K562 (cell line): Measurements from ENCODE around the gene ZMIZ1. TPM values are rescaled to one million over a fixed set of nuclear protein-coding genes. Genes with fewer than 3 reads are reported as not detected.

ENCODE experiments used
- BCL6 ChIP-seq: fragments of 250-450 bp; sonication (Bioruptor Pico); IDR thresholded peaks from 2 replicates; pipeline ENCODE4 v1.4.0; 2020
- BDP1 ChIP-seq: IDR thresholded peaks from 3 replicates; pipeline ENCODE4 v1.6.1; 2011; ENCODE audit not compliant: insufficient read length, insufficient read depth
- CHD2 ChIP-seq: IDR thresholded peaks from 2 replicates; pipeline ENCODE4 v1.6.1; 2011; ENCODE audit warnings: low read depth, low read length
- FIP1L1 ChIP-seq: fragments of 200-400 bp; formaldehyde crosslinking; IDR thresholded peaks from 2 replicates; pipeline ENCODE4 v1.6.1; 2018; ENCODE audit warnings: mild to moderate bottlenecking, low read depth, low read length; ENCODE audit not compliant: poor library complexity, severe bottlenecking
- MEF2D ChIP-seq: conservative IDR thresholded peaks from 2 replicates; pipeline ENCODE4 v1.6.1; 2016; ENCODE audit warnings: low read depth, missing genetic modification characterization, missing compliant biosample characterization
- MTA2 ChIP-seq: fragments of 450-650 bp; IDR thresholded peaks from 2 replicates; pipeline ENCODE4 v1.6.1; 2016; ENCODE audit warnings: low read depth
- NBN ChIP-seq: fragments of 450-650 bp; IDR thresholded peaks from 2 replicates; pipeline ENCODE4 v1.6.1; 2016; ENCODE audit warnings: low read depth, mild to moderate bottlenecking
- NCOA6 ChIP-seq: fragments of 450-650 bp; IDR thresholded peaks from 2 replicates; pipeline ENCODE4 v1.6.1; 2017; ENCODE audit warnings: mild to moderate bottlenecking
- PTRF ChIP-seq: fragments of 450-650 bp; IDR thresholded peaks from 2 replicates; pipeline ENCODE4 v1.6.1; 2016; ENCODE audit warnings: mild to moderate bottlenecking, missing genetic modification characterization, missing compliant biosample characterization
- YBX1 ChIP-seq: fragments of 450-650 bp; IDR thresholded peaks from 2 replicates; pipeline ENCODE4 v1.7.1; 2016; ENCODE audit warnings: mild to moderate bottlenecking
- ZC3H8 ChIP-seq: fragments of 450-650 bp; IDR thresholded peaks from 2 replicates; pipeline ENCODE4 v1.6.1; 2017
- ZNF57 ChIP-seq: fragments of 450-650 bp; formaldehyde crosslinking; IDR thresholded peaks from 2 replicates; pipeline ENCODE4 v1.4.0; 2020; ENCODE audit warnings: mild to moderate bottlenecking, moderate library complexity
- ZNF830 ChIP-seq: fragments of 250-450 bp; sonication (Bioruptor Pico); IDR thresholded peaks from 2 replicates; pipeline ENCODE4 v1.5.0; 2021; ENCODE audit warnings: mild to moderate bottlenecking
- polyA plus RNA-seq, 8 experiments: library from polyadenylated mRNA; depleted of rRNA in 4 of 8; stranded (reverse) in 5 of 8; unstranded in 3 of 8; fragments of >200 nt; fragmentation: Nextera tagmentation in 2 of 8; fragmentation: Illumina TruSeq in 1 of 8; extraction: Ambion mirVana in 2 of 8; extraction: Trizol in 1 of 8; gene quantifications; 2 replicates each; pipeline versions ENCODE4 v1.2.1 to v1.2.3, GENCODE V29; 2011 to 2014; ENCODE audit warnings: inconsistent platforms in 1 of 8, missing spikeins in 1 of 8
- total RNA-seq, 7 experiments: library from RNA; depleted of rRNA in 6 of 7; stranded (reverse); fragments of >200 nt in 6 of 7; fragmentation: Illumina TruSeq in 2 of 7; extraction: Trizol in 2 of 7; gene quantifications; 2 replicates each; pipeline versions ENCODE4 v1.2.1 to v1.2.3, GENCODE V29; 2011 to 2021; ENCODE audit warnings: low replicate concordance in 1 of 7
- TF ChIP-seq, protein P1 (sequence below): fragments of 450-650 bp; formaldehyde crosslinking; IDR thresholded peaks from 2 replicates; pipeline ENCODE4 v1.4.0; 2020; ENCODE audit warnings: mild to moderate bottlenecking, moderate library complexity
- TF ChIP-seq, protein P2 (sequence below), 3 experiments: IDR thresholded peaks in 2 of 3; conservative IDR thresholded peaks in 1 of 3; 2 replicates each; pipeline ENCODE4 v1.5.1; 2011 to 2012; ENCODE audit warnings: low read length in 3 of 3, mild to moderate bottlenecking in 3 of 3, control low read depth in 2 of 3, improper control_type of control experiment in 1 of 3, inconsistent platforms in 1 of 3, low read depth in 1 of 3, mixed read lengths in 1 of 3, moderate library complexity in 1 of 3; ENCODE audit not compliant: insufficient read depth in 2 of 3
- TF ChIP-seq, protein P3 (sequence below): sonication (generic); formaldehyde crosslinking; IDR thresholded peaks from 2 replicates; pipeline ENCODE4 v1.9.0; 2022; ENCODE audit warnings: mild to moderate bottlenecking, missing genetic modification reagents
- TF ChIP-seq, protein P4 (sequence below): sonication (generic); formaldehyde crosslinking; IDR thresholded peaks from 2 replicates; pipeline ENCODE4 v1.8.1; 2023; ENCODE audit warnings: mild to moderate bottlenecking, missing genetic modification reagents, moderate library complexity
- TF ChIP-seq, protein P5 (sequence below): fragments of 450-650 bp; IDR thresholded peaks from 2 replicates; pipeline ENCODE4 v1.6.1; 2017; ENCODE audit warnings: mild to moderate bottlenecking, moderate library complexity

ZMIZ1 gene
- total and polyA plus RNA-seq, 9 of the 15 experiments (the other 6 are each of a cell fraction or from before 2014, with no cell fraction given) = 1.0 to 37.3 (median 4.3) TPM

- TF ChIP-seq, protein P1, sequence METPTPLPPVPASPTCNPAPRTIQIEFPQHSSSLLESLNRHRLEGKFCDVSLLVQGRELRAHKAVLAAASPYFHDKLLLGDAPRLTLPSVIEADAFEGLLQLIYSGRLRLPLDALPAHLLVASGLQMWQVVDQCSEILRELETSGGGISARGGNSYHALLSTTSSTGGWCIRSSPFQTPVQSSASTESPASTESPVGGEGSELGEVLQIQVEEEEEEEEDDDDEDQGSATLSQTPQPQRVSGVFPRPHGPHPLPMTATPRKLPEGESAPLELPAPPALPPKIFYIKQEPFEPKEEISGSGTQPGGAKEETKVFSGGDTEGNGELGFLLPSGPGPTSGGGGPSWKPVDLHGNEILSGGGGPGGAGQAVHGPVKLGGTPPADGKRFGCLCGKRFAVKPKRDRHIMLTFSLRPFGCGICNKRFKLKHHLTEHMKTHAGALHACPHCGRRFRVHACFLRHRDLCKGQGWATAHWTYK (CRISPR knock-in tag) = peak; percentile 97
- TF ChIP-seq, protein P2, sequence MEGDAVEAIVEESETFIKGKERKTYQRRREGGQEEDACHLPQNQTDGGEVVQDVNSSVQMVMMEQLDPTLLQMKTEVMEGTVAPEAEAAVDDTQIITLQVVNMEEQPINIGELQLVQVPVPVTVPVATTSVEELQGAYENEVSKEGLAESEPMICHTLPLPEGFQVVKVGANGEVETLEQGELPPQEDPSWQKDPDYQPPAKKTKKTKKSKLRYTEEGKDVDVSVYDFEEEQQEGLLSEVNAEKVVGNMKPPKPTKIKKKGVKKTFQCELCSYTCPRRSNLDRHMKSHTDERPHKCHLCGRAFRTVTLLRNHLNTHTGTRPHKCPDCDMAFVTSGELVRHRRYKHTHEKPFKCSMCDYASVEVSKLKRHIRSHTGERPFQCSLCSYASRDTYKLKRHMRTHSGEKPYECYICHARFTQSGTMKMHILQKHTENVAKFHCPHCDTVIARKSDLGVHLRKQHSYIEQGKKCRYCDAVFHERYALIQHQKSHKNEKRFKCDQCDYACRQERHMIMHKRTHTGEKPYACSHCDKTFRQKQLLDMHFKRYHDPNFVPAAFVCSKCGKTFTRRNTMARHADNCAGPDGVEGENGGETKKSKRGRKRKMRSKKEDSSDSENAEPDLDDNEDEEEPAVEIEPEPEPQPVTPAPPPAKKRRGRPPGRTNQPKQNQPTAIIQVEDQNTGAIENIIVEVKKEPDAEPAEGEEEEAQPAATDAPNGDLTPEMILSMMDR (IDR thresholded peaks at IDR 0.05 in 2 of 3, conservative IDR thresholded peaks at IDR 0.05 in 1 of 3; ENCODE audit: insufficient read depth in 2 of 3, low read depth in 1 of 3, low read length in 3 of 3) = no peak
- TF ChIP-seq ZNF57 (CRISPR knock-in tag) = no peak
- 0 out of 2 replicates have a peak, but pooled peaks have one; percentile 16 for TF ChIP-seq PTRF
- TF ChIP-seq FIP1L1 = no peak
- no peak for TF ChIP-seq NCOA6
- TF ChIP-seq BCL6 (CRISPR knock-in tag) = no peak
- TF ChIP-seq NBN = no peak
- no peak for TF ChIP-seq CHD2
- no peak for TF ChIP-seq MEF2D (tag)
- TF ChIP-seq, protein P3, sequence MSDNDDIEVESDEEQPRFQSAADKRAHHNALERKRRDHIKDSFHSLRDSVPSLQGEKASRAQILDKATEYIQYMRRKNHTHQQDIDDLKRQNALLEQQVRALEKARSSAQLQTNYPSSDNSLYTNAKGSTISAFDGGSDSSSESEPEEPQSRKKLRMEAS (CRISPR knock-in tag) = no peak; the same call in 1 of the 2 replicates
- TF ChIP-seq, protein P4, sequence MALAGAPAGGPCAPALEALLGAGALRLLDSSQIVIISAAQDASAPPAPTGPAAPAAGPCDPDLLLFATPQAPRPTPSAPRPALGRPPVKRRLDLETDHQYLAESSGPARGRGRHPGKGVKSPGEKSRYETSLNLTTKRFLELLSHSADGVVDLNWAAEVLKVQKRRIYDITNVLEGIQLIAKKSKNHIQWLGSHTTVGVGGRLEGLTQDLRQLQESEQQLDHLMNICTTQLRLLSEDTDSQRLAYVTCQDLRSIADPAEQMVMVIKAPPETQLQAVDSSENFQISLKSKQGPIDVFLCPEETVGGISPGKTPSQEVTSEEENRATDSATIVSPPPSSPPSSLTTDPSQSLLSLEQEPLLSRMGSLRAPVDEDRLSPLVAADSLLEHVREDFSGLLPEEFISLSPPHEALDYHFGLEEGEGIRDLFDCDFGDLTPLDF = no peak
- TF ChIP-seq, protein P5, sequence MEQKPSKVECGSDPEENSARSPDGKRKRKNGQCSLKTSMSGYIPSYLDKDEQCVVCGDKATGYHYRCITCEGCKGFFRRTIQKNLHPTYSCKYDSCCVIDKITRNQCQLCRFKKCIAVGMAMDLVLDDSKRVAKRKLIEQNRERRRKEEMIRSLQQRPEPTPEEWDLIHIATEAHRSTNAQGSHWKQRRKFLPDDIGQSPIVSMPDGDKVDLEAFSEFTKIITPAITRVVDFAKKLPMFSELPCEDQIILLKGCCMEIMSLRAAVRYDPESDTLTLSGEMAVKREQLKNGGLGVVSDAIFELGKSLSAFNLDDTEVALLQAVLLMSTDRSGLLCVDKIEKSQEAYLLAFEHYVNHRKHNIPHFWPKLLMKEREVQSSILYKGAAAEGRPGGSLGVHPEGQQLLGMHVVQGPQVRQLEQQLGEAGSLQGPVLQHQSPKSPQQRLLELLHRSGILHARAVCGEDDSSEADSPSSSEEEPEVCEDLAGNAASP = no peak
- no peak for TF ChIP-seq BDP1
- no peak for TF ChIP-seq ZNF830
- no peak for TF ChIP-seq MTA2
- TF ChIP-seq ZC3H8 = no peak
- no peak for TF ChIP-seq YBX1
Observed at GRCh38 chr10:79148452-79149344, 79.9 kb downstream of the ZMIZ1 start (continued).
